Pancreas (tissue), 10 donors: ENCODE data around the gene PLXDC2. TPM values are rescaled to one million over a fixed set of nuclear protein-coding genes. Genes with fewer than 3 reads are reported as not detected.

Experiments used
- ATAC-seq, 4 donors: fragments of 200-7000 bp; cut with Tn5 transposase; one replicate each; pipeline versions ENCODE4 v1.8.0 to v1.9.1; 2020; ENCODE audit warnings: mild to moderate bottlenecking in 4 of 4, moderate library complexity in 4 of 4
- DNase-seq, 6 donors: peaks; one replicate each; pipeline ENCODE4 v3.0.0-alpha.2; 2020
- FAIRE-seq: peaks from 2 replicates; lab custom pipeline; 2012; peaks lifted over from hg19 to GRCh38; lab: Jason Lieb, UNC
- H3K27ac ChIP-seq, 4 donors: fragments of 200-600 bp; sonication (generic); 1 replicate in 3 of 4; 2 replicates in 1 of 4; pipeline versions ENCODE4 v1.5.0 to v1.8.0; 2020
- H3K27me3 ChIP-seq, 4 donors: fragments of 200-600 bp; one replicate each; pipeline ENCODE4 v1.8.0; 2021
- H3K36me3 ChIP-seq, 3 donors: fragments of 200-600 bp; sonication (generic) in 1 of 3; one replicate each; pipeline versions ENCODE4 v1.5.0 to v1.8.0; 2020 to 2021
- H3K4me1 ChIP-seq, 3 donors: fragments of 200-600 bp; one replicate each; pipeline ENCODE4 v1.8.0; 2021
- H3K4me3 ChIP-seq, 4 donors: fragments of 200-600 bp; sonication (generic) in 2 of 4; one replicate each; pipeline versions ENCODE4 v1.5.0 to v1.8.0; 2020 to 2021
- H3K9me3 ChIP-seq, 4 donors: fragments of 200-600 bp; one replicate each; pipeline ENCODE4 v1.8.0; 2021
- CTCF ChIP-seq, 4 donors: fragments of 200-600 bp; sonication (generic) in 3 of 4; IDR thresholded peaks; one replicate each; pipeline versions ENCODE4 v1.5.0 to v1.8.0; 2021; ENCODE audit warnings: antibody characterized with exemption in 4 of 4
- WGBS, 2 donors: extraction: QIAGEN DNeasy Blood & Tissue Kit; methylation state at CpG; one replicate each; pipeline ENCODE4 v1.1.7; 2013; 5-methylcytosine and 5-hydroxymethylcytosine counted together
- intact Hi-C, 3 donors: fragments of 100-400 bp; cut with DNase I; formaldehyde crosslinking; loops; one replicate each; pipeline versions ENCODE4 v1.11.1 to v1.14.2; 2022
- polyA plus RNA-seq, 2 donors: library from polyadenylated mRNA; stranded (reverse); fragments of 200-250 nt; gene quantifications; one replicate each; pipeline ENCODE4 v1.2.3, GENCODE V29; 2013
- total RNA-seq, 6 donors: library from RNA; stranded (reverse); fragmentation: NEBNext Ultra II Directional in 4 of 6; extraction: Animal tissue kit (Norgen Biotek cat#: 25700) in 4 of 6; gene quantifications; one replicate each; pipeline versions ENCODE4 v1.2.1 to v1.2.4, GENCODE V29; 2021 to 2023
- donor health status: healthy with polysubstance abuse.
- donor health status: DM: no; HTN: no; CAD: no; lungs with moderate emphysema.
- donor health status: DM: no; HTN: no; CAD: no.
- donor health status: control.
- donor health status: control.
- donor health status: Bipolar disorder and iron deficiency.
- donor health status: DM: yes; HTN: yes; CAD: no.
- donor health status: DM: no; HTN: no; CAD: no.
- donor health status: DM: no; HTN: no; CAD: no.
- donor health status: DM: yes; HTN: yes; CAD: no.

PLXDC2 gene
- total and polyA plus RNA-seq, 8 donors: 1.5 to 48.5 (median 4.3) TPM

GRCh38 chr10:19812976-19813375, 3.3 kb upstream of the PLXDC2 start:
- no peak for TF ChIP-seq CTCF (IDR thresholded peaks at IDR 0.05)
- ATAC-seq (no peak), DNase-seq (no peak), FAIRE-seq (no peak)
- Histone ChIP-seq H3K27ac (no peak overlapping the region), H3K9me3 (no peaks in the 10 kb centered on the region), H3K36me3 (no peaks in the 10 kb centered on the region), H3K4me1 (peaks cover 0 to 5% (median 0%) of the 10 kb centered on the region in 3 donors), H3K27me3 (peaks cover 0 to 3% (median 0%) of the 10 kb centered on the region in 4 donors), H3K4me3 (no peak overlapping the region)
- 65 to 80% methylated on average over 3 of the region's 3 CpGs for WGBS, 2 donors
- intact Hi-C loops: no loop called here

GRCh38 chr10:19815036-19815730, 1.0 kb upstream of the PLXDC2 start:
- FAIRE-seq: no peak
- H3K27ac ChIP-seq: peak overlapping the region in 3 of 4 donors; percentile 49 to 73 (median 71)
- H3K36me3 ChIP-seq: no peaks in the 10 kb centered on the region
- peaks cover 0 to 5% (median 0%) of the 10 kb centered on the region in 3 donors for H3K4me1 ChIP-seq
- intact Hi-C loops: no loop called here
- H3K27me3 ChIP-seq: peaks cover 0 to 3% (median 0%) of the 10 kb centered on the region in 4 donors
- TF ChIP-seq CTCF (IDR thresholded peaks at IDR 0.05): no peak
- 0 to 1% methylated on average over 32 to 33 of the region's 33 CpGs for WGBS, 2 donors
- DNase-seq: peak in 2 of 6 donors; percentile 26 to 60
- peak overlapping the region; percentile 49 to 61 (median 56) for H3K4me3 ChIP-seq
- H3K9me3 ChIP-seq: no peaks in the 10 kb centered on the region
- peak in 2 of 4 donors; percentile 8 to 11 for ATAC-seq

GRCh38 chr10:19815731-19816410, 361 bp upstream of the PLXDC2 start:
- intact Hi-C loops: no loop called here
- no peak for TF ChIP-seq CTCF (IDR thresholded peaks at IDR 0.05)
- peak overlapping the region in 3 of 4 donors; percentile 49 to 73 (median 71) for H3K27ac ChIP-seq
- peaks cover 0 to 3% (median 0%) of the 10 kb centered on the region in 4 donors for H3K27me3 ChIP-seq
- no peaks in the 10 kb centered on the region for H3K36me3 ChIP-seq
- H3K4me3 ChIP-seq: peak overlapping the region; percentile 49 to 61 (median 56)
- ATAC-seq (peak; percentile 49 to 71 (median 69)), DNase-seq (peak; percentile 21 to 75 (median 54)), FAIRE-seq (no peak)
- H3K9me3 ChIP-seq: no peaks in the 10 kb centered on the region
- peaks cover 0 to 5% (median 0%) of the 10 kb centered on the region in 3 donors for H3K4me1 ChIP-seq
- 1% methylated on average over 30 to 57 of the region's 57 CpGs for WGBS, 2 donors

- H3K4me3 ChIP-seq: peak overlapping the region; percentile 49 to 61 (median 56)
- no peak for FAIRE-seq
- DNase-seq: peak in 3 of 6 donors; percentile 29 to 78 (median 56)
- peak; percentile 16 to 25 (median 22) for ATAC-seq
- H3K4me1 ChIP-seq: peaks cover 0 to 5% (median 0%) of the 10 kb centered on the region in 3 donors
- no peak for TF ChIP-seq CTCF (IDR thresholded peaks at IDR 0.05)
- peaks cover 0 to 3% (median 0%) of the 10 kb centered on the region in 4 donors for H3K27me3 ChIP-seq
- no peaks in the 10 kb centered on the region for H3K36me3 ChIP-seq
- WGBS, 2 donors: 0 to 2% methylated on average over 23 to 27 of the region's 27 CpGs
- H3K27ac ChIP-seq: peak overlapping the region in 2 of 4 donors; percentile 71 to 73
- no peaks in the 10 kb centered on the region for H3K9me3 ChIP-seq
- intact Hi-C loops: no loop called here
Measured at GRCh38 chr10:19817231-19817933, 1.1 kb downstream of the PLXDC2 start.
